ENCODE measurements around the gene GGACT.

DNA sequence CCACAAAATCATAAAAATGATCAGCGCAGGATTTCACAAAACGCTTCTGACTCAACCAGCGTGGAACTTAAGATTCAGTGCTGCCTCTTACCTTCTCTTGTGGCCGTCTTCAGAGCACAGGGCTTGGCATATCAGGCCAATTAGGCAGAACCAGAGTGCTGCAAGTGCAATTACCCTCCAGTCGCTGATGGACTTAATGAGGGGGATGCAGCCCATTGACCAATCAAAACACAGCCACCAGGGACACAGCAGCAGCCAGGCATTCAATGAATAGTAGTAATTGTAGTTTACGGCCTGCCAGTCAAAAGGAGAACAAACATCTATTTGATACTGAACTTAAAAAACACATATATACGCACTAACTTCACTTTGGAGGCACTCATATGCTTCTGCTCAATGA, 47.9 kb upstream of the GGACT start:
- TF ChIP-seq CTCF (IDR thresholded peaks at IDR 0.05) (no peak), ZFX (IDR thresholded peaks at IDR 0.05; ENCODE audit: borderline replicate concordance) (no peak)

Measured in 22Rv1 (cell line).